CD4-positive, CD25-positive, alpha-beta regulatory T cell (primary cell): ENCODE data around the gene KCNG2. TPM values are rescaled to one million over a fixed set of nuclear protein-coding genes. Genes with fewer than 3 reads are reported as not detected.
"Not testable (repeated sequence)": the region's sequence is repeated elsewhere in the genome, so short reads cannot be mapped to it uniquely, and the experiment has no call there.

Experiments used
- ATAC-seq, 2 donors: fragments of 150-1000 bp; cut with Tn5 transposase; one replicate each; pipeline ENCODE4 v1.10.0; 2021; ENCODE audit warnings: low read depth in 2 of 2, moderate number of reproducible peaks in 2 of 2, moderate library complexity in 1 of 2
- DNase-seq, 3 donors: peaks; one replicate each; pipeline versions ENCODE4 v3.0.0 to v3.0.0-alpha.2; 2012 to 2022; ENCODE audit warnings: mixed read lengths in 1 of 3
- H3K27ac ChIP-seq: one replicate; pipeline ENCODE4 v1.7.0; 2013; ENCODE audit warnings: mild to moderate bottlenecking, low read length; ENCODE audit not compliant: insufficient read depth, poor library complexity, severe bottlenecking
- H3K27me3 ChIP-seq: one replicate; pipeline ENCODE4 v1.7.0; 2013; ENCODE audit warnings: low read length; ENCODE audit not compliant: control insufficient read depth, insufficient read depth
- H3K36me3 ChIP-seq: one replicate; pipeline ENCODE4 v1.7.0; 2013; ENCODE audit warnings: mild to moderate bottlenecking, low read length, moderate library complexity; ENCODE audit not compliant: control insufficient read depth, insufficient read depth
- H3K4me1 ChIP-seq: 2 replicates; pipeline ENCODE4 v1.7.0; 2013; ENCODE audit warnings: mild to moderate bottlenecking, low read length; ENCODE audit not compliant: insufficient read depth, control insufficient read depth, poor library complexity, severe bottlenecking
- H3K4me3 ChIP-seq: one replicate; pipeline ENCODE4 v1.7.0; 2013; ENCODE audit warnings: low read depth, mild to moderate bottlenecking, low read length, moderate library complexity
- H3K9me3 ChIP-seq, 2 experiments: 1 replicate in 1 of 2; 2 replicates in 1 of 2; pipeline ENCODE4 v1.7.0; 2013; ENCODE audit warnings: low read length in 2 of 2, mild to moderate bottlenecking in 1 of 2, moderate library complexity in 1 of 2; ENCODE audit not compliant: control insufficient read depth in 2 of 2
- H3K27ac Mint-ChIP-seq, 3 donors: one replicate each; pipeline ENCODE4 v1.8.0; 2020 to 2022; ENCODE audit warnings: mild to moderate bottlenecking in 3 of 3, mixed read lengths in 3 of 3, moderate library complexity in 2 of 3
- H3K27me3 Mint-ChIP-seq: one replicate; pipeline ENCODE4 v1.8.0; 2022; ENCODE audit warnings: mild to moderate bottlenecking, mixed read lengths
- H3K36me3 Mint-ChIP-seq: one replicate; pipeline ENCODE4 v1.8.0; 2020; ENCODE audit warnings: mixed read lengths
- H3K4me1 Mint-ChIP-seq, 4 donors: one replicate each; pipeline ENCODE4 v1.8.0; 2020 to 2022; ENCODE audit warnings: mixed read lengths in 4 of 4, mild to moderate bottlenecking in 1 of 4
- H3K4me3 Mint-ChIP-seq, 4 donors: one replicate each; pipeline ENCODE4 v1.8.0; 2020 to 2022; ENCODE audit warnings: mild to moderate bottlenecking in 4 of 4, mixed read lengths in 4 of 4, moderate library complexity in 3 of 4
- H3K9me3 Mint-ChIP-seq, 7 donors: one replicate each; pipeline ENCODE4 v1.8.0; 2020 to 2022; ENCODE audit warnings: mixed read lengths in 7 of 7, mild to moderate bottlenecking in 3 of 7, moderate library complexity in 2 of 7
- polyA plus RNA-seq, 4 donors: library from polyadenylated mRNA; unstranded; fragments of 300-500 nt; fragmentation: Illumina TruSeq; gene quantifications; one replicate each; pipeline ENCODE4 v1.2.3, GENCODE V29; 2021
- total RNA-seq: library from RNA; stranded (reverse); gene quantifications from one replicate; pipeline ENCODE4 v1.2.3, GENCODE V29; 2022

Gene KCNG2
- total and polyA plus RNA-seq, 5 donors from 2014 or later, result not detected

DNA sequence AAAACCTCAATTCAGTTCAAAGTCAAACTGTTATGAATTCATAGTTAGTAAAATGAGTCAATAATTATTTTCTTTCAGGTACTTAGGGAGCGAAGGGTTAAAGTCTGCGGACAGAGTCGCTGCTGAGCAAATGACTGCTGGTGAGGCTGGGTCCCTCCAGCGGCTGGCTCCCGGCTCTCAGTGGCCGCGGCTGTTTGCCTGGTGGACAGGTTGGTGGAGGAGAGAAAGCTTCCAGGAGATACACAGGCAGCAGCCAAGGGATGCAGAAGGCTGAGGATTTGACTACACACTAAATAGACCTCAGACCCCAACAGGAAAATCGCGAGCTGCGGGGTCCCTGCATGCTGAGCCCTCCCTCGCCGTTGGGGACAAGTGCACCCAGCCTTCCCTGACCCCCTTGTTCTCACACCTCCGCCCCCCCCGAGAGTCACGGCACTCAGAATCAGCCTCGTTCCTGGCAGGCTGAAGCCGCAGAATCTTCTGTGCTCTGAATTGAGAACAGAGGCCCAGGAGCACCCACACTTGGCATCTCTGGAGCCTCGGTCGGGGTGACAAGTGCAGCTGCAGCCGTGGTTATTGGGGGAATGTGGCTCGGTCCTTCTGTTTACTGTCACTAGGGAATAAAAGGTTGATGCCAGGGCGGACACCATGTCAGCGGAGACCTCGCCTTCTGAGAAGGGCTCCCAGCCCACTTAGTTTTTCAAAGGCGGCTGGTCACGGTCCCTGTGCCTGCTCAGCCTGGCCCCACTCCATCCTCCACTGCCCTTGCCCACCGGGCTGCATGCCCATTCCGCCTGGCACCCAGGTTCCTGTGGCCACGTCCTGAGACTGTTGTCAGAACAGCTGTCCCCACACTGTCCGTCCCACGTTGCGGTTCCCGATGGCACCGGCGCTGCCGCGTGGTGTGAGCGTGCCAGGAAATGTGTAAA lies 79.7 kb downstream of the KCNG2 start:
- Mint-ChIP-seq H3K9me3 (peaks cover 0 to 6% (median 0%) of the 10 kb centered on the region in 7 donors), H3K27me3 (no peaks in the 10 kb centered on the region), H3K4me3 (no peak overlapping the region), H3K27ac (peak overlapping the region in 1 of 3 donors; percentile 8), H3K36me3 (no peaks in the 10 kb centered on the region), H3K4me1 (no peaks in the 10 kb centered on the region)
- ATAC-seq (no peak), DNase-seq (no peak)
- Histone ChIP-seq H3K4me3 (no peak overlapping the region), H3K27me3 (no peaks in the 10 kb centered on the region), H3K27ac (no peak overlapping the region), H3K9me3 (no peaks in the 10 kb centered on the region), H3K4me1 (no peaks in the 10 kb centered on the region), H3K36me3 (no peaks in the 10 kb centered on the region)

- not testable (repeated sequence) for H3K36me3 Mint-ChIP-seq, H3K27me3 Mint-ChIP-seq, H3K4me3 ChIP-seq, H3K4me1 Mint-ChIP-seq, H3K4me1 ChIP-seq, H3K27ac Mint-ChIP-seq, H3K36me3 ChIP-seq, H3K4me3 Mint-ChIP-seq, H3K9me3 ChIP-seq, DNase-seq, H3K27ac ChIP-seq, H3K27me3 ChIP-seq, ATAC-seq, H3K9me3 Mint-ChIP-seq
Observed at GRCh38 chr18:79878246-79878645, 80.5 kb downstream of the KCNG2 start.

DNA sequence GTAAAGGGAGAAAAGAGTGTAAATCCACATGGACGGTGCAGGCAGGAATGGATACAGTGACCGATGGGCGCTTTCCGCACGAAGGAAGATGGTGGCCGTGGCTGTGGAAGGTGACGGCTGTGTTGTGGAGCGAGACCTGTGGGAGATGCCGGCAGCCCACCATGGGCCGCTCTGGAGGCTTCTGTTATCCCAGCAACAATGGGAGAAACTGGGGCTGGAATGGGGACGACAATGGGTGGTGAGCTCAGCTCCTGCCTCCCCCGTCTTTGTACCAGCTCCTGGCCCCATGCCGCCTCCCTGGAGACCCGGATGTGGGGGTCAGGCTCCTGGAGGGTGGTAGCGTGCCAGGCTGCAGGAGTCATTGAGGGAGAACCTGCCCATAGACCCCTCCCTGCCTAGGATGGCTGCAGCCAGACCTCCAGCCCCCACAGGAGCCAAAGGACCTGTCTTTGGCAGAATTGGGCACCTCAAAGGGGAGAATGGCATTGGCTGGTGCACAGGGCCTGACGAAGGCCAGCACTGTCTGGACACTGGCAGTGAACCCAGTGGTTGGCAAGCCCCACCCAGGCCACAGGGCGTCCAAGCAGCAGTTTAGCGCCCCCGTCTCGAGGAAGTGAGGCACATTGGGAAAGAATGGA lies 81.1 kb downstream of the KCNG2 start:
- ATAC-seq (no peak), DNase-seq (no peak)
- H3K9me3 Mint-ChIP-seq, result peaks cover 0 to 7% (median 0%) of the 10 kb centered on the region in 7 donors
- no peaks in the 10 kb centered on the region for H3K27me3 Mint-ChIP-seq
- H3K4me3 ChIP-seq, result no peak overlapping the region
- H3K36me3 Mint-ChIP-seq, result no peaks in the 10 kb centered on the region
- no peak overlapping the region for H3K4me3 Mint-ChIP-seq
- H3K9me3 ChIP-seq, result no peaks in the 10 kb centered on the region
- no peak overlapping the region for H3K27ac Mint-ChIP-seq
- H3K36me3 ChIP-seq, result no peaks in the 10 kb centered on the region
- no peaks in the 10 kb centered on the region for H3K27me3 ChIP-seq
- H3K4me1 Mint-ChIP-seq, result no peaks in the 10 kb centered on the region
- H3K4me1 ChIP-seq, result no peaks in the 10 kb centered on the region
- H3K27ac ChIP-seq, result no peak overlapping the region

DNA sequence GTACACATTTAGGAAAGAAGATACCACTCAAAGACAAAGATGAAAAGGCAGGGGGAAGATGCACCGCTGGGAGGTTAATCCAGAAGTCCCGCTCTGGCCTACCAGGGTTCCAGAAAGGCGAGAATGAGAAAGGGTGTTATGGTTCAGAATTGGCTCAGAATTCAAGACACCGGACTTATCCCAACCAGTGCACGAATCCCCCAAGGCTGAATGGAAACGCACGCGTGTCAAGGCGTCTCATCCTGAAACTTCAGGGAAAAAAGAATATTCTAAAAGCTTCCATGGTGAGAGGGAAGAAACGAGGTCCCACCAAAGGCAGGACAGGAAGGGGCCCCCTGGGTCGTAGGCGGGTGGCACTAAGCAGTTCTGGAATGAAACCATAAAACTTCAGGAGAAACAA lies 81.8 kb downstream of the KCNG2 start:
- Histone ChIP-seq H3K27ac (no peak overlapping the region), H3K4me3 (no peak overlapping the region), H3K36me3 (no peaks in the 10 kb centered on the region), H3K27me3 (no peaks in the 10 kb centered on the region), H3K4me1 (no peaks in the 10 kb centered on the region), H3K9me3 (no peaks in the 10 kb centered on the region)
- Mint-ChIP-seq H3K9me3 (peaks cover 0 to 7% (median 0%) of the 10 kb centered on the region in 7 donors), H3K36me3 (no peaks in the 10 kb centered on the region), H3K27me3 (no peaks in the 10 kb centered on the region), H3K27ac (no peak overlapping the region), H3K4me3 (no peak overlapping the region), H3K4me1 (no peaks in the 10 kb centered on the region)
- DNase-seq (no peak), ATAC-seq (no peak)

DNA sequence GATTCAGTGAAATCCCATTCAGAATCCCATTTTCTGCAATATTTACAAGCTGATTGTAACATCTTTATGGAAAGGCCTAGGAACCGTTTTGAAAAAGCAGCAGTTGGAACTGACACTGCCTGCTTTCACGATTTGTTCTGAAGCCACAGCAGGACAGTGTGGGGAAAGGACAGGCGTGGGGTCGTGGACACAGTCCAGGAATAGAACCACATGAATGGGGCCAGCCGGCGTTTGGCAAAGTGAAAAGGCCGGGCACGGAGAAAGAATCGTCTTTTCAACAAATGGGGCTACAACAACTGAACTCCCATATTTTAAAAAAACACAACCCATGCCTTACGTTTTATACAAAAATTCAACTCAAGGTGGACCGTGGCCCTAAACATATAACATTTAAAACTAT lies 84.0 kb downstream of the KCNG2 start:
- Histone ChIP-seq H3K4me1 (no peaks in the 10 kb centered on the region), H3K27me3 (no peaks in the 10 kb centered on the region), H3K27ac (no peak overlapping the region), H3K9me3 (no peaks in the 10 kb centered on the region), H3K4me3 (no peak overlapping the region), H3K36me3 (no peaks in the 10 kb centered on the region)
- Mint-ChIP-seq H3K36me3 (no peaks in the 10 kb centered on the region), H3K9me3 (peaks cover 0 to 7% (median 0%) of the 10 kb centered on the region in 7 donors), H3K4me3 (peak overlapping the region in 1 of 4 donors; percentile 64), H3K4me1 (no peaks in the 10 kb centered on the region), H3K27me3 (no peaks in the 10 kb centered on the region), H3K27ac (no peak overlapping the region)
- DNase-seq (no peak), ATAC-seq (no peak)

GRCh38 chr18:79882522-79883241 lies 84.9 kb downstream of the KCNG2 start:
- no peaks in the 10 kb centered on the region for H3K36me3 Mint-ChIP-seq
- no peak for DNase-seq
- H3K4me3 ChIP-seq, result no peak overlapping the region
- no peak overlapping the region for H3K27ac Mint-ChIP-seq
- H3K36me3 ChIP-seq, result no peaks in the 10 kb centered on the region
- no peaks in the 10 kb centered on the region for H3K27me3 ChIP-seq
- no peak overlapping the region for H3K4me3 Mint-ChIP-seq
- peaks cover 0 to 5% of the 10 kb centered on the region in 2 experiments for H3K9me3 ChIP-seq
- no peaks in the 10 kb centered on the region for H3K4me1 ChIP-seq
- H3K27ac ChIP-seq, result no peak overlapping the region
- H3K27me3 Mint-ChIP-seq, result no peaks in the 10 kb centered on the region
- peaks cover 0 to 7% (median 0%) of the 10 kb centered on the region in 7 donors for H3K9me3 Mint-ChIP-seq
- H3K4me1 Mint-ChIP-seq, result no peaks in the 10 kb centered on the region
- ATAC-seq, result no peak

DNA sequence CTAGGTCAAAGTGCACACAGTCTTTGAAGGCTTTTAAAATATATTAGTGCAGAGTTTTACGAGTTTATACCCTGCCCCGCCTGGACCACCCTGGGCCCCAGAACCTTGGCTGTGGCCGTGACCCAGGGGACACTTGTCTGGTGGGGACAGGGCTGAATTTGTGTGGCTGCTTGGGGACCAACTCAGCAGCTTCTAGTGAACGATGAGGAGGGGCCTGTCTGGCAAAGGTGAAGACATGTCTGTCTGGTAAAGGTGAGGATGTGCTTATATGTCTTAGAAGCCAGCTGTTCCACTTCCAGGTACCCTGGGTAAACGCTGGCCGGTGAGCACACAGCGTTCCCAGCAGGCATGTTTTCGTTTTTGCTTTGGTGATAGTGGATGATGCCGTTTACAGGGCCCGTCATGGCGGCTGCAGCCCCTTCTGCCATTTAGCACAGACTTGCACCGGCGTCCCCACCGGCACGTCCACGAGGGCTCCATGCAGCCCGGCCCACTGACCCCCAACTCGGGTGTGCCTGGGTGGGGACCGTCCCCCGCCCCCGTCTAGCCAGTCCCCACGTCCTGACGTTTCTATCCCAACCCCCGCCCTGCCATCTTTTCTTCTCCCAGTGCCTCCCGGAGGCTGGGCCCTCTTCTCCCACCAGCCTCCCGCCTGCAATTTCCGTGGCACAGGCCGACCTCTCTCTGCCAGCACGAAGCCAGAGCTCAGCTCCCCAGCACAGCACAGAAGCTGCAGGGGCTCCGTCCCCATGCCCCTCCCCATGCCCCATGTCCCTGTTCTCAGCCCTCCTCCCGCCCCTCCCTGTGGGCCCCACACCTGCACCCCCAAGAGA lies 85.9 kb downstream of the KCNG2 start:
- no peak for DNase-seq

More for the DNA sequence above, 85.9 kb downstream of the KCNG2 start:
- no peaks in the 10 kb centered on the region for H3K36me3 ChIP-seq
- Mint-ChIP-seq H3K36me3 (no peaks in the 10 kb centered on the region), H3K9me3 (peaks cover 0 to 10% (median 0%) of the 10 kb centered on the region in 7 donors), H3K27me3 (no peaks in the 10 kb centered on the region), H3K27ac (no peak overlapping the region), H3K4me1 (no peaks in the 10 kb centered on the region), H3K4me3 (no peak overlapping the region)
- H3K27ac ChIP-seq, result no peak overlapping the region
- H3K4me1 ChIP-seq, result no peaks in the 10 kb centered on the region
- H3K9me3 ChIP-seq, result peaks cover 0 to 8% of the 10 kb centered on the region in 2 experiments
- no peaks in the 10 kb centered on the region for H3K27me3 ChIP-seq
- H3K4me3 ChIP-seq, result no peak overlapping the region
- ATAC-seq, result no peak
